HG03558 (cell line): Measurements from ENCODE around the gene RPRML.
"Not testable (repeated sequence)": the region's sequence is repeated elsewhere in the genome, so short reads cannot be mapped to it uniquely, and the experiment has no call there.

Experiments used
- ATAC-seq: cut with Tn5 transposase; IDR thresholded peaks from one replicate; pipeline ENCODE4 v1.9.1; 2021; ENCODE audit warnings: moderate number of reproducible peaks; ENCODE audit not compliant: unreplicated experiment; ENCODE audit errors: extremely low read depth

RPRML gene

DNA sequence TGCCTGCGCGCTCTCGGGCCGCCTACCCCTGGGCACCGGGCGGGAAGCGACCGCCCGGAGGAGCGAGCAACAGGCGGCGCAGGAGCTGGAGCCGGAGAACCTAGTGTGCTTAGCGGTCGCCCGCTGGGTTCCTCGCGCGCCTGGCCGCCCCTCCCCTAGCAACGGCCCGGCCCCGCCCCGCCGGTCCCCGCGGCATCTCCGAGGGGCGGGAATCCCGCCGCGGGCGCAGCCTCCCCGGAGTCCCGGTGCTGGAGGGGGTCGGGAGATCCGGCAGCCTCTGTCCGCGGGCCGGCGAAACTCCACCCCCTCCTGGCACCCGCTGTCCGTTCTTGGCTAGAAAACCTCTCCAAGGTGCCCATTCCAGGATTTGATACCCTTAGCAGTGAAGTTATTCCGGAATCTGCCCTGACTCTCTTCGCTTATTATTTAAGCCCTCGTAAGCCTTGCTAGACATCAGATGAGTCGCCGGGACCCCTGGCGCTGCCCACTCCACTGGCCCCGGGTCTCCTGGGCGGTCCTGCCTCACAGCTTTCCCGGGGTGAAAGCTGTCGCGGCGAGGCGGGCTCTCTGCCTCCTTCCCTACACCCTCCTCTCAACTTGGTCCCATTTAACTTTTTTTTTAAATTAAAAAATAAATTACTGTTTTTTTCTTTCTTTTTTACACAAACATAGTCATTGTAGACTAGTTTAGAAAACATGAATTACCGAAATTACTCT, at the start of gene RPRML:
Gene RPRML, minus strand, starts transcription at position 107 of the 717 bp plus-strand sequence. CDS start 246 bp downstream, outside the sequence.
- ATAC-seq = no peak

GRCh38 chr17:47016966-47017365, 37.9 kb upstream of the RPRML start:
- not testable (repeated sequence) for ATAC-seq

DNA sequence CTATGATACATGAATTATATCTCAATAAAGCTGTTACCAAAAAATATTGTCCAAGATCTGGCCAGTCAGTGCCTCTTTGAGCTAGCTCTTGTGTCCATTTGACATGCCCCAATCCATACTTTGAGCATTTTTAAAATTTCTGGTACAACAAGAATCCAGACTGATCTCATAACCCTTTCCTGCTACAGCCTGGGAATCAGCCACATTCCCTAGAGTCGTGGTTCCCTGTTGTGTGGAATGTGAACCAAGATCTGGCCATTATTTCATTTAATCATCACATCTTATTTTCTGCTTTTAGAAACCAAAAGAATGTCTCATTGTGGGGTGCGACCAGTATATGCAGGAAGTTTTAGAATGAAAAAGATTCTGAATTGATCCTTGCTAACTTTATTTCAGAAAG, 34.3 kb upstream of the RPRML start:
- no peak for ATAC-seq

DNA sequence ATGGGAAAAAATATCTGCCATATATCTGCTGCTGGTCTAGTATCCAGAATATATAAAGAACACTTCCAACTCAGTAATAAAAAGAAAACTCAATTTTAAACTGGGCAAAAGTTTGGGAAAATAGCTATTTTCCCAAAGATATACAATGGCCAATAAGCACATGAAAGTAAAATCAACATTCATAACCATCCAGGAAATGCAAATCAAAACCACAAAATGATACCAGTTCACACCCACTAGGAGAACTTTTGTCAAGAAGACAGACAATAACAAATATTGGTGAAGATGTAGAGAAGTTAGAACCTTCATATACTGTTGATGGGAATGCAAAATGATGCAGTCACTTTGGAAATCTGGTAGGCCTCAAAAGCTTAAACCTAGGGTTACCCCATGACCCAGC, 33.4 kb upstream of the RPRML start:
- no peak for ATAC-seq

- no peak for ATAC-seq
These were observed 30.9 kb upstream of the RPRML start for GRCh38 chr17:47009759-47010594.

GRCh38 chr17:47004906-47005305, 25.9 kb upstream of the RPRML start:
- ATAC-seq = no peak

DNA sequence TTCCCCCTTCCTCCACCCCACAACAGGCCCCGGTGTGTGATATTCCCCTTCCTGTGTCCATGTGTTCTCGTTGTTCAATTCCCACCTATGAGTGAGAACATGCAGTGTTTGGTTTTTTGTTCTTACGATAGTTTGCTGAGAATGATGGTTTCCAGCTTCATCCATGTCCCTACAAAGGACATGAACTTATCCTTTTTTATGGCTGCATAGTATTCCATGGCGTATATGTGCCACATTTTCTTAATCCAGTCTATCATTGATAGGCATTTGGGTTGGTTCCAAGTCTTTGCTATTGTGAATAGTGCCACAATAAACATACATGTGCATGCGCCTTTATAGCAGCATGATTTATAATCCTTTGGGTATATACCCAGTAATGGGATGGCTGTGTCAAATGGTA, 24.8 kb upstream of the RPRML start:
- ATAC-seq = not testable (repeated sequence)

- ATAC-seq = no peak
These were observed 17.0 kb upstream of the RPRML start for GRCh38 chr17:46995841-46996571.

- ATAC-seq = no peak
These were observed 15.9 kb upstream of the RPRML start for GRCh38 chr17:46994993-46995392.

DNA sequence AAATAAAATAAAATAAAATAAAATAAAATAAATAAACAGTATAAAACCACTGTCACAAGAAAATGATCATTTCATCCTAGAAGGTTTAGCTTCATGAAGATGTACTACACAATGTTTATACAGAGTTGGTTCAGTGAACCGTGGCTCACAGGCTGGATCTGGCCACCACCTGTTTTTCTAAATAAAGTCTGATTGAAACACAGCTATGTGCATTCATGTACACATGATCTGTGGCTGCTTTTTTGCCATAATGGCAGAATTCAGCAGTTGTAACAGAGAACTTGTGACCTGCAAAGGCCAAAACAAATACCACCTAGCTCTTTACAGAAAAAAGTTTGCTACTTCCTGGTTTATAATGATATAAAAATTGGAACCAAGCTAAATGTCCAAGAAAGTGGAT, 12.6 kb upstream of the RPRML start:
- no peak for ATAC-seq

GRCh38 chr17:46989637-46990431, 10.8 kb upstream of the RPRML start:
- no peak for ATAC-seq

DNA sequence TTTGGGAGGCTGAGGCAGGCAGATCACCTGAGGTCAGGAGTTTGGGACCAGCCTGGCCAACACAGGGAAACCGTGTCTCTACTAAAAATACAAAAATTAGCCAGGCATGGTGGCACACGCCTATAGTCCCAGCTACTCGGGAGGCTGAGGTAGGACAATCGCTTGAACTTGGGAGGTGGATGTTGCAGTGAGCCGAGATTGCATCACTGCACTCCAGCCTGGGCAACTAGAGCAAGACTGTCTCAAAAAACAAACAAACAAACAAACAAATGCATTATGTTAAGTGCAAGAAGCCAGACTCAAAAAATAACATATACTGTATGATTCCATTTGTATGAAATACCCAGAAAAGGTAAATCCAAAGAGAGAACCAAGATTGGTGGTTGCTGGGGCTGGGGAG, 8.9 kb upstream of the RPRML start:
- ATAC-seq = not testable (repeated sequence)

- ATAC-seq = no peak
These were observed 7.3 kb upstream of the RPRML start for GRCh38 chr17:46986366-46986765.

GRCh38 chr17:46984892-46985291, 5.8 kb upstream of the RPRML start:
- ATAC-seq = no peak

DNA sequence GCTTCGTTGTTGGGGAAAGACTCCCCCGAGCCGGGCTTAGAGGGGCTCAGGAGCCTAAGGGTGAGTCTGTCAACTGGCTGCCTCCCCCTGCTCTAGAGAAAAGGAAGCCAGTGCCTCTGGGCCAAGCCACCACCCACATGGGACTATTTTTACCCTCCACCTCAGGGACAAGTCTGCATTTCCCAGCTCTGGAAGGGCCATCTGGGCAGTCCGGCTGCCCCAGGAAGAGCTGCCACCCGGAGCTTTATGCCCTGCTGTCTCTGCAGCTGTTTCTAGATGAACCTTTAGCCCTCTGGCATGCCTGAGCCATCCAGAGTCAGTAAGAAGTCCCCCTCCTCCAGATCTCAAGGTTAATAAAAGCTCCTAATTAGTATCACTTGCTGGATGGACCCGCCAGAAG, 5.3 kb upstream of the RPRML start:
- ATAC-seq = no peak

DNA sequence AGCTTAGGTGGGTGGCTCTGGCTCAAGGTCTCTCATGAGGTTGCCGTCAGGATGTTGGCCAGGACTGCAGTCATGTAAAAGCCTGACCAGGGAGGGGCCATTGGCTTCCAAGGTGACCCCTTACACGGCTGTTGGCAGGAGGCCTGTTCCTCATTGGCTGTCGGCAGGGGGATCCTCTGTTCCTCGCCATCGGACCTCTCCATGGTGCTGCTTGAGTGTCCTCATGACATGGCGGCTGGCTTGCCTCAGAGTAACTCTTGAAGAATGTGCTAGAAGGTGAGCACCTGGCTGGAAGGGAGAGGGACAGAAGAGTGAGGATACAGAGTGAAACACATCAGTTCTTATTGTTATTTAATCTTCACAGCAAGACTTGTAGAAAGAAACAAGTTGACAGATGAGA, 4.7 kb upstream of the RPRML start:
- no peak for ATAC-seq

DNA sequence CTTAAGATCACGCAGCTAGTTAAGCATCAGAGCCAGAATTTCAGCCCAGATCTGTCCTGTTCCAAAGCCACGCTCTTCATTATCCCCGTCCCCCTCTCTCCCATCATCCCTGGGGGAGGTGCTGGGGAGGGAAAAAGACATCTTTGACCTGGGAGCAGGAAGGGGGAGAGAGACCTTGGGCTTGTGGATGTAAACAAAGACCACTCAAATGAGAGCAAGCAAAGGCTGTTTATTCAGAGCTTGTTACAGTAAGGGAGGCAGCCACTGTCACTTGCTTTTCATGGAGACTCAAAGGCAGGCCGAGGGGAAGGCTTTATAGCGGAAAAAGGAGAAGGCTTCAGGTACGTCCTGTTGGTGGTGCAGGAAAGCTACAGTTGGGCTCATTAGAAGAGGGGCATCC, 3.5 kb upstream of the RPRML start:
- no peak for ATAC-seq

DNA sequence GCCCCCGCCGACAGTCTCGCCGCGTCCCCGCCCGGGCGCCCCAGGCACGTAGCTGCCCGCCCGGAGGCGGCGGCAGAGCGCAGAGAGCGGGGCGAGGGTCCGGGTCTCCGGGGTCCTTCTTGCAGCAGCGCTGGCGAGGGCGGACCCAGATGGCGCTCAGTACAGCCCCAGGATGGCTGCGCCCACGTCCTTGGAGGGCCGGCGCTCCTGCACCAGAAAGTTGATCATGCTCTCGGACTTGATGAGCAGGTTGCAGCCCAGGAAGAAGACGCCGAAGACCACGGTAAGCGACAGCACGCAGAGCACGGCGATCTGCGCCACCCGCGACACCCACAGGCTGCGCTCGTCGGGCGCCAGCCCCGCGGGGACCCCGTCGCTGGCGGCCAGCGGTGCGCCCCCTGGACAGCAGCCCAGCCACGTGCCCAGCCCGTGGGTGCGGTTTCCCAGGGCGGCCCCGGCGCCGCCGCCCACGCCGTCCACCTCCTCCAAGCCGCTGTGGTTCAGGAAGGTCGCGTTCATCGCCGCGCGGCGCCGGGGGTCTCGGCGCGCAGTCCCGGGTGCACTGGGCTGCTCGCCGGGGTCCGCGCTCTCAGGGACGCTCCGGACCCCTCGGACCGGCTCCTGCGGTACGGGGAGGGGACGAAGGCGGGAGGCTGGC, 435 bp downstream of the RPRML start:
- ATAC-seq = no peak

- no peak for ATAC-seq
These were observed 1.1 kb downstream of the RPRML start for GRCh38 chr17:46977750-46978488.
